Cardiac muscle cell (in vitro differentiated cells and primary cell): ENCODE data around the gene PACS1. TPM values are rescaled to one million over a fixed set of nuclear protein-coding genes. Genes with fewer than 3 reads are reported as not detected.

ENCODE experiments used
- DNase-seq, 2 donors: peaks; one replicate each; pipeline versions ENCODE4 v3.0.0 to v3.0.0-alpha.2; 2010 to 2017; ENCODE audit warnings: low read depth in 1 of 2, low spot score in 1 of 2
- H3K27ac ChIP-seq: fragments of 200-600 bp; sonication (generic); 2 replicates; pipeline ENCODE4 v1.5.1; 2016
- H3K27me3 ChIP-seq: fragments of 200-600 bp; sonication (generic); 2 replicates; pipeline ENCODE4 v1.6.0; 2016; ENCODE audit warnings: control low read depth
- H3K36me3 ChIP-seq: fragments of 200-600 bp; sonication (generic); 2 replicates; pipeline ENCODE4 v1.5.1; 2016; ENCODE audit warnings: control low read depth
- H3K4me1 ChIP-seq: fragments of 200-600 bp; sonication (generic); 2 replicates; pipeline ENCODE4 v1.8.1; 2017; ENCODE audit warnings: low read depth, mild to moderate bottlenecking, mixed run types
- H3K4me3 ChIP-seq: fragments of 200-600 bp; sonication (generic); 2 replicates; pipeline ENCODE4 v1.5.1; 2016; ENCODE audit warnings: mild to moderate bottlenecking
- H3K9me3 ChIP-seq: fragments of 200-600 bp; sonication (generic); 2 replicates; pipeline ENCODE4 v1.5.1; 2017; ENCODE audit warnings: low read depth, mild to moderate bottlenecking, control low read depth
- CTCF ChIP-seq: IDR thresholded peaks from 2 replicates; pipeline ENCODE4 v1.5.1; 2012; ENCODE audit warnings: low read depth, mild to moderate bottlenecking, low read length
- polyA plus RNA-seq: library from polyadenylated mRNA; unstranded; fragments of >200 nt; fragmentation: Nextera tagmentation; extraction: Ambion mirVana; gene quantifications from 2 replicates; pipeline ENCODE4 v1.2.1, GENCODE V29; 2016
- total RNA-seq: library from RNA; depleted of rRNA; stranded (reverse); fragments of >200 nt; gene quantifications from 2 replicates; pipeline ENCODE4 v1.2.3, GENCODE V29; 2016

Gene PACS1
- total and polyA plus RNA-seq, 2 experiments from 2014 or later = 61.6 to 62.1 TPM

GRCh38 chr11:66080055-66080817 lies 10.2 kb downstream of the PACS1 start:
- H3K9me3 ChIP-seq = no peaks in the 10 kb centered on the region
- no peak for TF ChIP-seq CTCF
- no peak overlapping the region for H3K4me3 ChIP-seq
- H3K27ac ChIP-seq = no peak overlapping the region
- no peaks in the 10 kb centered on the region for H3K36me3 ChIP-seq
- H3K27me3 ChIP-seq = no peaks in the 10 kb centered on the region
- H3K4me1 ChIP-seq = peaks cover 18% of the 10 kb centered on the region
- DNase-seq = peak in 1 of 2 donors; percentile 74

- no peak for TF ChIP-seq CTCF
- no peaks in the 10 kb centered on the region for H3K9me3 ChIP-seq
- H3K27ac ChIP-seq = no peak overlapping the region
- no peaks in the 10 kb centered on the region for H3K27me3 ChIP-seq
- peaks cover 23% of the 10 kb centered on the region for H3K4me1 ChIP-seq
- DNase-seq = peak in 1 of 2 donors; percentile 33
- H3K36me3 ChIP-seq = no peaks in the 10 kb centered on the region
- H3K4me3 ChIP-seq = no peak overlapping the region
Measured at GRCh38 chr11:66081505-66081904, 11.4 kb downstream of the PACS1 start.

GRCh38 chr11:66082946-66083698 lies 13.1 kb downstream of the PACS1 start:
- H3K9me3 ChIP-seq = no peaks in the 10 kb centered on the region
- no peak overlapping the region for H3K4me3 ChIP-seq
- peaks cover 23% of the 10 kb centered on the region for H3K4me1 ChIP-seq
- no peaks in the 10 kb centered on the region for H3K27me3 ChIP-seq
- TF ChIP-seq CTCF = no peak
- no peaks in the 10 kb centered on the region for H3K36me3 ChIP-seq
- H3K27ac ChIP-seq = peak overlapping the region; percentile 52
- peak; percentile 27 to 46 for DNase-seq

- Histone ChIP-seq H3K4me3 (no peak overlapping the region), H3K9me3 (no peaks in the 10 kb centered on the region), H3K4me1 (peaks cover 23% of the 10 kb centered on the region), H3K36me3 (no peaks in the 10 kb centered on the region), H3K27me3 (no peaks in the 10 kb centered on the region), H3K27ac (peak overlapping the region; percentile 52)
- TF ChIP-seq CTCF = no peak
- DNase-seq = no peak
Measured at GRCh38 chr11:66083767-66084166, 13.7 kb downstream of the PACS1 start.

GRCh38 chr11:66084821-66085475 lies 14.9 kb downstream of the PACS1 start:
- Histone ChIP-seq H3K4me3 (no peak overlapping the region), H3K4me1 (peaks cover 23% of the 10 kb centered on the region), H3K36me3 (no peaks in the 10 kb centered on the region), H3K27me3 (no peaks in the 10 kb centered on the region), H3K9me3 (no peaks in the 10 kb centered on the region), H3K27ac (no peak overlapping the region)
- DNase-seq = no peak
- no peak for TF ChIP-seq CTCF
